ENCODE data around the gene RAB4A. TPM values are rescaled to one million over a fixed set of nuclear protein-coding genes. Genes with fewer than 3 reads are reported as not detected.

The RAB4A gene
- total and polyA plus RNA-seq, 2 of the 4 experiments (the other 2 are of a cell fraction) = 25.6 to 26.2 TPM

- H3K4me2 ChIP-seq (ENCODE audit: low read depth, low read length) = no peak overlapping the region
- POLR2A ChIA-PET (ENCODE audit: unreplicated experiment) = no interaction called here
- no peak overlapping the region for H3K9ac ChIP-seq (ENCODE audit: low read depth, low read length)
- DNase-seq (no peak), ATAC-seq (ENCODE audit: low read depth) (no peak)
- no peaks in the 10 kb centered on the region for H4K20me1 ChIP-seq (ENCODE audit: insufficient read depth, low read length)
- peak overlapping the region; percentile 11; the same call in 1 of the 2 replicates for H3K18ac ChIP-seq (ENCODE audit: low read depth, low read length)
- H3K4me1 ChIP-seq (ENCODE audit: control insufficient read depth, insufficient read depth, low read length) = peaks cover 2% of the 10 kb centered on the region; the same call in 1 of the 2 replicates
- no peak overlapping the region for H3K4me3 ChIP-seq (ENCODE audit: insufficient read depth, low read depth, low read length)
- no peak overlapping the region for H2BK120ac ChIP-seq (ENCODE audit: low read depth, low read length)
- no TSS peak for BruUV-seq (replicated peaks)
- H2AK9ac ChIP-seq (replicated peaks; ENCODE audit: low read depth, low read length, poor library complexity) = no peak overlapping the region
- no peak overlapping the region for H2AK5ac ChIP-seq (ENCODE audit: low read depth, low read length)
- WGBS, 2 experiments (ENCODE audit: extremely low coverage in 2 of 2, insufficient read length in 1 of 2) = no CpG with 5 or more reads among the region's 2 CpGs
- no peak overlapping the region for H4K91ac ChIP-seq (ENCODE audit: insufficient read depth, low read depth, low read length)
- no peak overlapping the region for H3K14ac ChIP-seq (replicated peaks; ENCODE audit: low read depth, low read length)
- H3K56ac ChIP-seq (ENCODE audit: extremely low read depth, insufficient read depth, low read length) = no peak overlapping the region
- TF ChIP-seq NFE2L2 (IDR thresholded peaks at IDR 0.05; ENCODE audit: low read depth, low read length) = no peak
- TF ChIP-seq USF2 (IDR thresholded peaks at IDR 0.05; ENCODE audit: low read depth, low read length) = no peak
- TF ChIP-seq ELK1 (IDR thresholded peaks at IDR 0.05; ENCODE audit: borderline replicate concordance, low read depth, low read length) = no peak
- no peak for TF ChIP-seq SMC3 (IDR thresholded peaks at IDR 0.05; ENCODE audit: low read depth, low read length)
- no peak for TF ChIP-seq MAFK (IDR thresholded peaks at IDR 0.05; ENCODE audit: low read depth, low read length)
- TF ChIP-seq CTCF (conservative IDR thresholded peaks at IDR 0.05; ENCODE audit: low read depth, low read length) = no peak
- no peak for TF ChIP-seq RAD21 (IDR thresholded peaks at IDR 0.05; ENCODE audit: low read length)
- no peak for TF ChIP-seq BHLHE40 (IDR thresholded peaks at IDR 0.05; ENCODE audit: low read depth, low read length)
- no peak for TF ChIP-seq CEBPB (IDR thresholded peaks at IDR 0.05; ENCODE audit: low read depth, low read length)
- TF ChIP-seq RCOR1 (IDR thresholded peaks at IDR 0.05; ENCODE audit: insufficient replicate concordance, low read length) = no peak
- no peak for TF ChIP-seq MAZ (IDR thresholded peaks at IDR 0.05; ENCODE audit: borderline replicate concordance, low read depth, low read length)
- no peak for TF ChIP-seq RFX5 (IDR thresholded peaks at IDR 0.05; ENCODE audit: low read depth, low read length)
- no peak for TF ChIP-seq FOS (IDR thresholded peaks at IDR 0.05; ENCODE audit: low read depth, low read length)
- intact Hi-C loops (cut with micrococcal nuclease) = no loop called here
- H3K36me3 ChIP-seq (ENCODE audit: control insufficient read depth, insufficient read depth, low read length) = no peaks in the 10 kb centered on the region
- H3K79me1 ChIP-seq (ENCODE audit: low read depth in 1 of 2, low read length in 2 of 2) = no peaks in the 10 kb centered on the region
- no peak overlapping the region for H2BK15ac ChIP-seq (ENCODE audit: low read depth, low read length)
- no peak overlapping the region for H2BK5ac ChIP-seq (ENCODE audit: low read depth, low read length, poor library complexity, severe bottlenecking)
- H4K8ac ChIP-seq (ENCODE audit: low read depth in 2 of 2, low read length in 2 of 2) = no peak overlapping the region
- no peak overlapping the region for H2BK20ac ChIP-seq (ENCODE audit: low read depth, low read length)
- H2AFZ ChIP-seq (replicated peaks; ENCODE audit: low read length, poor library complexity) = no peak overlapping the region
- dilution Hi-C loops (cut with HindIII; ENCODE audit: low sequenced_read_pairs, unreplicated experiment) = no loop called here
- H4K5ac ChIP-seq (ENCODE audit: low read depth, low read length) = no peak overlapping the region
- H3K9me3 ChIP-seq (ENCODE audit: control insufficient read depth, insufficient read depth, low read length) = no peaks in the 10 kb centered on the region
- H3K9me1 ChIP-seq (ENCODE audit: insufficient read depth, low read length) = no peaks in the 10 kb centered on the region
- H3K4ac ChIP-seq (ENCODE audit: low read depth, low read length) = no peak overlapping the region
- CTCF ChIA-PET = interaction anchor here (1.3 kb wide), 1 partner anchor 10 kb away, joined by 4 read pairs; no protein-coding TSS in a partner anchor
- no peak overlapping the region for H3K27ac ChIP-seq (ENCODE audit: insufficient read depth, low read length)
- H3K27me3 ChIP-seq (ENCODE audit: control insufficient read depth, insufficient read depth, low read length) = peaks cover 16% of the 10 kb centered on the region
- in situ Hi-C loops (cut with MboI; ENCODE audit: low sequenced_read_pairs) = loop anchor here (10.0 kb wide), 1 partner anchor 503 kb away; the partner anchor contains the start of gene RHOU
- H3K23ac ChIP-seq (ENCODE audit: low read depth, low read length) = no peak overlapping the region
Measured at GRCh38 chr1:229237320-229237719, 33.6 kb upstream of the RAB4A start.

Data from IMR-90 (cell line).